A549 (cell line): Measurements from ENCODE around the gene PLPP6. TPM values are rescaled to one million over a fixed set of nuclear protein-coding genes. Genes with fewer than 3 reads are reported as not detected.

ENCODE experiments used
- ATAC-seq, 2 experiments: fragments of 200-7000 bp in 1 of 2; fragments of >200 bp in 1 of 2; cut with Nextera tagmentation in 1 of 2; cut with Tn5 transposase in 1 of 2; 3 replicates each; pipeline versions ENCODE4 v1.8.0 to v1.9.1; 2018 to 2020; ENCODE audit warnings: mild to moderate bottlenecking in 1 of 2, moderate library complexity in 1 of 2
- CTCF ChIA-PET: fragments of 300-600 bp; sonication (Branson Sonifier 250); formaldehyde crosslinking; extraction: SDS; loops from one replicate; lab custom pipeline; 2021; ENCODE audit warnings: antibody characterized with exemption, inconsistent platforms; lab: Yijun Ruan, JAX
- POLR2A ChIA-PET: fragments of 350-600 bp; formaldehyde crosslinking; extraction: SDS; loops from one replicate; lab custom pipeline; 2021; ENCODE audit warnings: antibody characterized with exemption, inconsistent platforms; lab: Yijun Ruan, JAX
- DNase-seq, 2 experiments: peaks; one replicate each; pipeline versions ENCODE4 v3.0.0 to v3.0.0-alpha.2; 2011 to 2016; ENCODE audit warnings: low read depth in 1 of 2, low spot score in 1 of 2
- FAIRE-seq: peaks from 2 replicates; lab custom pipeline; 2011; peaks lifted over from hg19 to GRCh38; lab: Jason Lieb, UNC
- H3K27ac ChIP-seq, 2 experiments: fragments of >200 bp; sonication (Bioruptor Twin); formaldehyde crosslinking; 3 replicates each; pipeline ENCODE4 v1.5.1; 2016 to 2017
- H3K4me1 ChIP-seq: fragments of >200 bp; sonication (Bioruptor Twin); formaldehyde crosslinking; 3 replicates; pipeline ENCODE4 v1.6.1; 2016
- H3K4me2 ChIP-seq: fragments of >200 bp; sonication (Bioruptor Twin); formaldehyde crosslinking; 3 replicates; pipeline ENCODE4 v1.6.1; 2016
- H3K4me3 ChIP-seq: fragments of >200 bp; sonication (Bioruptor Twin); formaldehyde crosslinking; 3 replicates; pipeline ENCODE4 v1.5.1; 2016
- H3K9me3 ChIP-seq: fragments of >200 bp; sonication (Bioruptor Twin); formaldehyde crosslinking; 3 replicates; pipeline ENCODE4 v1.6.1; 2016
- BCL3 ChIP-seq: fragments of >200 bp; sonication (Bioruptor Twin); formaldehyde crosslinking; IDR thresholded peaks from 3 replicates; pipeline ENCODE4 v1.6.1; 2016
- CBX8 ChIP-seq: fragments of 200-600 bp; sonication (generic); IDR thresholded peaks from 2 replicates; pipeline ENCODE4 v1.6.1; 2016
- CHD2 ChIP-seq: fragments of 150-350 bp; IDR thresholded peaks from 2 replicates; pipeline ENCODE4 v1.6.1; 2014; ENCODE audit warnings: low read length; ENCODE audit not compliant: partially characterized antibody
- EHMT2 ChIP-seq: fragments of 200-600 bp; sonication (generic); IDR thresholded peaks from 2 replicates; pipeline ENCODE4 v1.6.1; 2016; ENCODE audit warnings: antibody characterized with exemption, low read depth, mild to moderate bottlenecking, moderate library complexity
- ESRRA ChIP-seq: fragments of 150-350 bp; IDR thresholded peaks from 2 replicates; pipeline ENCODE4 v1.6.1; 2014; ENCODE audit warnings: mild to moderate bottlenecking, low read length, borderline replicate concordance
- FOSL2 ChIP-seq, 2 experiments: fragments of 450-650 bp in 1 of 2; fragments of >200 bp in 1 of 2; sonication (Bioruptor Twin) in 1 of 2; formaldehyde crosslinking; IDR thresholded peaks; 2 replicates each; pipeline versions ENCODE4 v1.5.0 to v1.6.1; 2016 to 2020; ENCODE audit warnings: mild to moderate bottlenecking in 1 of 2, moderate library complexity in 1 of 2
- GATA3 ChIP-seq: IDR thresholded peaks from 2 replicates; pipeline ENCODE4 v1.6.1; 2012; ENCODE audit warnings: borderline replicate concordance
- HDAC2 ChIP-seq: fragments of 200-600 bp; sonication (generic); IDR thresholded peaks from 2 replicates; pipeline ENCODE4 v1.6.1; 2016
- JUN ChIP-seq, 2 experiments: fragments of >200 bp; sonication (Bioruptor Twin); formaldehyde crosslinking; IDR thresholded peaks; 2 replicates in 1 of 2; 3 replicates in 1 of 2; pipeline ENCODE4 v1.6.1; 2016 to 2017
- KDM1A ChIP-seq: fragments of 200-600 bp; sonication (generic); IDR thresholded peaks from 2 replicates; pipeline ENCODE4 v1.6.1; 2016; ENCODE audit warnings: low read depth, mild to moderate bottlenecking
- MAZ ChIP-seq: fragments of 150-350 bp; IDR thresholded peaks from 2 replicates; pipeline ENCODE4 v1.6.1; 2014; ENCODE audit warnings: antibody characterized with exemption, low read depth, low read length, borderline replicate concordance
- PBX3 ChIP-seq: IDR thresholded peaks from 2 replicates; pipeline ENCODE4 v1.6.1; 2012
- PHF8 ChIP-seq: fragments of 200-600 bp; sonication (generic); IDR thresholded peaks from 2 replicates; pipeline ENCODE4 v1.6.1; 2016; ENCODE audit warnings: low read depth, mild to moderate bottlenecking, antibody characterized with exemption, moderate library complexity, borderline replicate concordance
- POLR2A ChIP-seq: IDR thresholded peaks from 2 replicates; pipeline ENCODE4 v1.6.1; 2012; ENCODE audit warnings: mild to moderate bottlenecking, low read length
- RARB ChIP-seq: fragments of 250-450 bp; sonication (Bioruptor Pico); IDR thresholded peaks from 2 replicates; pipeline ENCODE4 v1.8.0; 2021; ENCODE audit warnings: mild to moderate bottlenecking, moderate library complexity
- RCOR1 ChIP-seq: fragments of 150-350 bp; IDR thresholded peaks from 2 replicates; pipeline ENCODE4 v1.6.1; 2014; ENCODE audit warnings: antibody characterized with exemption, low read length, low read depth
- REST ChIP-seq: fragments of 200-600 bp; sonication (generic); IDR thresholded peaks from 2 replicates; pipeline ENCODE4 v1.6.1; 2016; ENCODE audit warnings: antibody characterized with exemption, mild to moderate bottlenecking, moderate library complexity
- SREBF2 ChIP-seq: fragments of 450-650 bp; IDR thresholded peaks from 2 replicates; pipeline ENCODE4 v1.6.1; 2014; ENCODE audit warnings: mild to moderate bottlenecking, moderate library complexity
- ZC3H11A ChIP-seq: fragments of 450-650 bp; IDR thresholded peaks from 2 replicates; pipeline ENCODE4 v1.6.1; 2014; ENCODE audit warnings: antibody characterized with exemption, mild to moderate bottlenecking
- WGBS: methylation state at CpG from one replicate; pipeline ENCODE4 v1.1.6; 2017; ENCODE audit errors: missing lambda C conversion rate; 5-methylcytosine and 5-hydroxymethylcytosine counted together
- polyA plus RNA-seq, 4 experiments: library from polyadenylated mRNA; depleted of rRNA in 3 of 4; stranded (reverse); fragments of >200 nt; fragmentation: RNase III in 1 of 4; extraction: RNeasy Plus Mini Kit Qiagen cat#74134 plus additional on column Dnase treatment in 1 of 4; gene quantifications; 2 replicates in 3 of 4; 3 replicates in 1 of 4; pipeline ENCODE4 v1.2.3, GENCODE V29; 2011 to 2017

The PLPP6 gene
- polyA plus RNA-seq, 2 of the 4 experiments (the other 2 are of a cell fraction) = 11.2 to 13.5 TPM

- TF ChIP-seq JUN (IDR thresholded peaks at IDR 0.05) (peak in 1 of 2 experiments; percentile 79; a peak in 3 of 5 replicates), FOSL2 (IDR thresholded peaks at IDR 0.05) (no peak), FOSL2 (CRISPR knock-in tag; IDR thresholded peaks at IDR 0.05) (no peak; the same call in 1 of the 2 replicates), KDM1A (no peak), PHF8 (peak; percentile 47; the same call in 1 of the 2 replicates), GATA3 (0 out of 2 replicates have a peak, but pooled peaks have one; percentile 28), RCOR1 (no peak)
Observed at GRCh38 chr9:4662108-4662988, at the start of gene PLPP6 (continued).

- 80% methylated on average over 1 of the region's 1 CpG for WGBS
- no peak for ATAC-seq
Observed at GRCh38 chr9:4614627-4615026, 47.5 kb upstream of the PLPP6 start.

More at GRCh38 chr9:4614627-4615026, 47.5 kb upstream of the PLPP6 start:
- H3K9me3 ChIP-seq = no peaks in the 10 kb centered on the region
- no peak overlapping the region for H3K4me2 ChIP-seq
- POLR2A ChIA-PET = no interaction called here
- no peak for TF ChIP-seq HDAC2
- no peak for TF ChIP-seq CBX8
- no peak for TF ChIP-seq BCL3
- TF ChIP-seq MAZ = no peak
- no peak for TF ChIP-seq SREBF2
- no peak for TF ChIP-seq PBX3
- no peak for TF ChIP-seq ZC3H11A
- no peak for TF ChIP-seq CHD2
- TF ChIP-seq POLR2A = no peak
- TF ChIP-seq REST = no peak
- TF ChIP-seq RARB (CRISPR knock-in tag) = no peak
- TF ChIP-seq EHMT2 = no peak
- TF ChIP-seq ESRRA = no peak
- no peak for FAIRE-seq
- H3K27ac ChIP-seq = no peak overlapping the region
- no peak for DNase-seq
- CTCF ChIA-PET = interaction anchor here (0.6 to 2.0 kb wide), 3 partner anchors 9 to 55 kb away, joined by 3 to 6 read pairs (median 5); no protein-coding TSS in a partner anchor
- no peaks in the 10 kb centered on the region for H3K4me1 ChIP-seq
- no peak overlapping the region for H3K4me3 ChIP-seq
